ENCODE data around the gene C1QTNF2. TPM values are rescaled to one million over a fixed set of nuclear protein-coding genes. Genes with fewer than 3 reads are reported as not detected.

C1QTNF2 gene
- total and polyA plus RNA-seq, 2 of the 13 experiments (the other 11 are each of a cell fraction or from before 2014, with no cell fraction given), result not detected

GRCh38 chr5:160352308-160352707, 18.1 kb downstream of the C1QTNF2 start:
- no peak overlapping the region for H3K27ac ChIP-seq (ENCODE audit: extremely low read length, insufficient read depth, low read length)
- TF ChIP-seq, protein P1, sequence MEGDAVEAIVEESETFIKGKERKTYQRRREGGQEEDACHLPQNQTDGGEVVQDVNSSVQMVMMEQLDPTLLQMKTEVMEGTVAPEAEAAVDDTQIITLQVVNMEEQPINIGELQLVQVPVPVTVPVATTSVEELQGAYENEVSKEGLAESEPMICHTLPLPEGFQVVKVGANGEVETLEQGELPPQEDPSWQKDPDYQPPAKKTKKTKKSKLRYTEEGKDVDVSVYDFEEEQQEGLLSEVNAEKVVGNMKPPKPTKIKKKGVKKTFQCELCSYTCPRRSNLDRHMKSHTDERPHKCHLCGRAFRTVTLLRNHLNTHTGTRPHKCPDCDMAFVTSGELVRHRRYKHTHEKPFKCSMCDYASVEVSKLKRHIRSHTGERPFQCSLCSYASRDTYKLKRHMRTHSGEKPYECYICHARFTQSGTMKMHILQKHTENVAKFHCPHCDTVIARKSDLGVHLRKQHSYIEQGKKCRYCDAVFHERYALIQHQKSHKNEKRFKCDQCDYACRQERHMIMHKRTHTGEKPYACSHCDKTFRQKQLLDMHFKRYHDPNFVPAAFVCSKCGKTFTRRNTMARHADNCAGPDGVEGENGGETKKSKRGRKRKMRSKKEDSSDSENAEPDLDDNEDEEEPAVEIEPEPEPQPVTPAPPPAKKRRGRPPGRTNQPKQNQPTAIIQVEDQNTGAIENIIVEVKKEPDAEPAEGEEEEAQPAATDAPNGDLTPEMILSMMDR (CRISPR knock-in tag; IDR thresholded peaks at IDR 0.05), result no peak
- TF ChIP-seq SNAPC2 (CRISPR knock-in tag; IDR thresholded peaks at IDR 0.05), result no peak
- no peak for TF ChIP-seq ZNF883 (CRISPR knock-in tag; IDR thresholded peaks at IDR 0.05; ENCODE audit: not compliant biosample characterization)
- no peak for TF ChIP-seq ZNF234 (CRISPR knock-in tag; conservative IDR thresholded peaks at IDR 0.05)
- no peak for TF ChIP-seq AHR (CRISPR knock-in tag; IDR thresholded peaks at IDR 0.05)
- TF ChIP-seq CENPT (CRISPR knock-in tag; IDR thresholded peaks at IDR 0.05; ENCODE audit: low read depth), result no peak
- TF ChIP-seq NAIF1 (CRISPR knock-in tag; IDR thresholded peaks at IDR 0.05; ENCODE audit: borderline replicate concordance), result no peak
- TF ChIP-seq ZNF451 (CRISPR knock-in tag; IDR thresholded peaks at IDR 0.05), result no peak
- TF ChIP-seq ZMAT3 (CRISPR knock-in tag; conservative IDR thresholded peaks at IDR 0.05), result no peak
- TF ChIP-seq MYNN (CRISPR knock-in tag; IDR thresholded peaks at IDR 0.05; ENCODE audit: low read depth), result no peak
- TF ChIP-seq SMARCC2 (IDR thresholded peaks at IDR 0.05), result no peak
- TF ChIP-seq PCBP2 (optimal IDR thresholded peaks at IDR 0.05; ENCODE audit: low read depth, low read length, poor library complexity, severe bottlenecking), result no peak
- no peak for TF ChIP-seq MIER2 (CRISPR knock-in tag; IDR thresholded peaks at IDR 0.05)
- ChIA-PET CTCF (ENCODE audit: low intra/inter-chr PET ratio, low total read pairs) (no interaction called here), POLR2A (no interaction called here)
- no peak for ATAC-seq
- H3K4me1 ChIP-seq (ENCODE audit: insufficient read depth, low read length), result no peaks in the 10 kb centered on the region
- 63% methylated on average over 3 of the region's 4 CpGs for WGBS (ENCODE audit: low lambda C conversion rate)
- DNase-seq (ENCODE audit: low spot score), result no peak
- no peak overlapping the region for H2AFZ ChIP-seq (ENCODE audit: low read length)
- intact Hi-C loops (cut with micrococcal nuclease; ENCODE audit: unreplicated experiment) (no loop called here), in situ Hi-C loops (cut with HindIII; ENCODE audit: extremely low pct_ligation_motif_present, low pct_unique_long_range_greater_than_20kb) (no loop called here)
- no peak overlapping the region for H3K9ac ChIP-seq (ENCODE audit: insufficient read depth, low read depth, low read length)
- no peak for FAIRE-seq
- H4K20me1 ChIP-seq (ENCODE audit: insufficient read depth, low read length), result no peaks in the 10 kb centered on the region
- no TSS peak for BruUV-seq (replicated peaks)
- H3K9me3 ChIP-seq (ENCODE audit: low read length), result no peaks in the 10 kb centered on the region
- H3K36me3 ChIP-seq (replicated peaks in 1 of 2; ENCODE audit: control insufficient read depth in 1 of 2, insufficient read depth in 2 of 2, low read length in 2 of 2), result no peaks in the 10 kb centered on the region
- peaks cover 2 to 15% of the 10 kb centered on the region in 2 experiments; a peak in 3 of 5 replicates for H3K27me3 ChIP-seq (ENCODE audit: control insufficient read depth in 1 of 2, insufficient read depth in 2 of 2, low read length in 2 of 2)
- H3K79me2 ChIP-seq (ENCODE audit: insufficient read depth, low read length), result no peaks in the 10 kb centered on the region
- H3K4me2 ChIP-seq (ENCODE audit: low read depth, low read length), result no peak overlapping the region
- no peak overlapping the region for H3K4me3 ChIP-seq (replicated peaks in 1 of 3; ENCODE audit: insufficient read depth in 1 of 3, low read depth in 2 of 3, low read length in 3 of 3)
